ENCODE data around the gene C1orf185.
"Not testable (repeated sequence)": the region's sequence is repeated elsewhere in the genome, so short reads cannot be mapped to it uniquely, and the experiment has no call there.

Gene C1orf185

GRCh38 chr1:51137696-51138095, 35.7 kb downstream of the C1orf185 start:
- DNase-seq (ENCODE audit: low spot score), result not testable (repeated sequence)

DNA sequence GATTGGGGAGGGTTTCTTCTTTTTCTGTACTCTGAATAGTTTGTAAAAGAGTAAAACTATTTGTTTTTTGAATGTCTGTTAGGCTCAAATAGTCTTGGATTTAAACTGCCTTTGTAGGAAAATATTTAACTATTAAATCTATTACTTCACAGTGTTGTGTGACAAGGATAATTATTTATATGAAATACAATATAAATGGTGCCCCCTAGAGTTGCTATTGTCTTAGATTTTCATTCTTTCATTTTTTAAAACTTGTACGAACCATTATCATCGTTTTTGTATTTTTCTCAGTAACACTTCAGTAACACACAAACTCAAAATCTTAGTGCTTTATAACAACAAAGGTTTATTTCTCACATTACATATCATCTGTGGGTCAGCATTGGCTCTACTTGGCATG, 37.4 kb downstream of the C1orf185 start:
- DNase-seq (ENCODE audit: low spot score), result no peak

DNA sequence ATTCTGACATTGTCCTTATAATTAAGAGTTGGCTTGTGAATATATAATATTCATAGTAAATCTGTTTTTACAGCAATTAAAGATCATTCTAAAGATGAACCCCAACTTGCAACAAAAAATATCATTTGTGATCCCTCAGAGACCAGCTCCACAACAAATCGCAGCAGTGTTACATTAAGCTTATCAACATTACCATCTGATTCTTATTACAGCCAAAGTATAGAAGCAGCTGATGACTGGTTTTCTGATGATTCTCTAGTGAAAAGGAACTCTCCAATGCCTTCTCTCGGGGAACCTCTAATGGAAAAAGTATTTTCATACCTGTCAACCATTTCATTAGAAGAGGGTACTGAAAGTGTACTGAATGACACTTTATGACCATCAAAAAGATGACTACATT, 45.4 kb downstream of the C1orf185 start:
- DNase-seq (ENCODE audit: low spot score), result no peak

- no peak for DNase-seq (ENCODE audit: low spot score)
These were observed 52.7 kb downstream of the C1orf185 start for GRCh38 chr1:51154776-51155175.

GRCh38 chr1:51156752-51157151, 54.7 kb downstream of the C1orf185 start:
- no peak for DNase-seq (ENCODE audit: low spot score)

- DNase-seq (ENCODE audit: low spot score), result no peak
These were observed 55.4 kb downstream of the C1orf185 start for GRCh38 chr1:51157395-51157794.

GRCh38 chr1:51158263-51158662, 56.2 kb downstream of the C1orf185 start:
- no peak for DNase-seq (ENCODE audit: low spot score)

- DNase-seq (ENCODE audit: low spot score), result not testable (repeated sequence)
These were observed 60.5 kb downstream of the C1orf185 start for GRCh38 chr1:51162560-51162959.

- no peak for DNase-seq (ENCODE audit: low spot score)
These were observed 63.5 kb downstream of the C1orf185 start for GRCh38 chr1:51165540-51165939.

DNA sequence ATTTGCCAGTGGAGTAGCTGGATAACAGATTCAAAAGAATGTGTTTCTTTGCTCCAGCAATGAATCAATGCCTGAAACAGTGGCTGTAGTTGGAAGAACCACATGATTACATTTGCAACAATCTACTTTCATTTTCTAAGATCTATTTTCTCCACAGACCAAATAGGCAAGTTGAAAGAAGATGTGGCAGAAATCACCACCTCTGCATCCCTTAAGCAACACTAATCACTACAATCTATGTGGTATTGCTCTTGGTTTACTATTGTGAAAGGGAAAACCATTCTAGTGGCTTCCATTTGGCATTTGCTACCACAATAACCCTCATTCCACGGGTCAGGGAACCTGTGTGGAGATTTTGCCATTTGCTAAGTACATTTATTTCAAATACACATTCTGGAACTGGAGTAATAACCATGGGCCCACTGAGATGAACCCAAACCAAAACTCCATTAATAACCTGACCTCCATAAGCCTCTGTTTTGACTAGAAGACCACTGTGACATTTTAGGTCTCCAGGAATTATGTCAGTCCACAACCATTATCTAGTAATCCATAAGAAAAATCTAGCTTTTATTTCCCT, 66.3 kb downstream of the C1orf185 start:
- no peak for DNase-seq (ENCODE audit: low spot score)

- DNase-seq (ENCODE audit: low spot score), result no peak
These were observed 66.9 kb downstream of the C1orf185 start for GRCh38 chr1:51168936-51169335.

DNA sequence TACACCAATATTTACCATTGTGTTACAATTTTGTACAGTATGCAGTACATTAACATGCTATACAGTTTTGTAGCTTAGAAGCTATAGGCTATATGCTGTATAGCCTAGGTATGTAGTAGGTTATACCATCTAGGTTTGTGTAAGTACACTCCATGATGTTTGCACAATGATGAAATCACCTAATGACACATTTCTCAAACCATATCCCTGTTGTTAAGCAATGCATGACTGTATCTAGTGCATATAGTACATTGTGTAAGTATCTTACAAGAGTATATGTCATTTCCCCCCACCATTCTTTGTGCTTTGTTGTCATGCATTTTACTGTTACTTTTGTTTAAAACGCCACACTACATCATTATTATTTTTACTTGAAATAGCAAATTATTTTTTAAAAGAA, 68.3 kb downstream of the C1orf185 start:
- no peak for DNase-seq (ENCODE audit: low spot score)

- DNase-seq (ENCODE audit: low spot score), result no peak
These were observed 70.8 kb downstream of the C1orf185 start for GRCh38 chr1:51172811-51173210.

- DNase-seq (ENCODE audit: low spot score), result no peak
These were observed 73.2 kb downstream of the C1orf185 start for GRCh38 chr1:51175278-51175677.

GRCh38 chr1:51177988-51178387, 76.0 kb downstream of the C1orf185 start:
- DNase-seq (ENCODE audit: low spot score), result not testable (repeated sequence)

- DNase-seq (ENCODE audit: low spot score), result no peak
These were observed 86.2 kb downstream of the C1orf185 start for GRCh38 chr1:51188230-51188629.

DNA sequence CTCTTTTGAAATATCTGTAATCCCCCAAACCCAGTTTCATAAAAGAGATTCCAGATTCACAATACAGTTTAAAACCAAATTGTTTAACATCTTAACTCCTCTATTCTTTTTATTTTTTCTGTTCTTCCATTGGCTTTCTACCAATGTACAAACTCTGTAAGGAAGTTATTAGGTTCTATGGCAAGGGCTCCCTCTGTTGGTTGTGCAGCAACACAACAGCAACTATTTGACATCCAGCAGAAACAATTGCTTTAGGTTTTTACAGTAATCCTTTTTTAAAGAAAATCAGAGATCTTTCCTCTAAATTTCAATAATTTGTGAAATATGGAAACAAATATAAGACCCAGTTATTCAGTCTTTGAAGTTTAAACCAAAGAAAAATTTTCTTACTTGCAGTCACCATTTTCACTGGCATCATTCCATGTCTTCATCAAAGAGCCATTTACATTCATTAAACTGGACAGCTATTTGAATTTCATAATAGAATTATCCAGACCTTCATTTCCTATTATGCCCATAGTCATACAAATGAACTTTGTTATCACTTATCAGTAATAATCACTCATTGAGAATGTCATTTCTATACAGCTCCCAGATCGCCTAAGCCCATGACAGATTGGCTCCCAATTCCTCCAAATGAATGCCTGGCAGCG, 87.5 kb downstream of the C1orf185 start:
- peak; percentile 76 for DNase-seq (ENCODE audit: low spot score)

DNA sequence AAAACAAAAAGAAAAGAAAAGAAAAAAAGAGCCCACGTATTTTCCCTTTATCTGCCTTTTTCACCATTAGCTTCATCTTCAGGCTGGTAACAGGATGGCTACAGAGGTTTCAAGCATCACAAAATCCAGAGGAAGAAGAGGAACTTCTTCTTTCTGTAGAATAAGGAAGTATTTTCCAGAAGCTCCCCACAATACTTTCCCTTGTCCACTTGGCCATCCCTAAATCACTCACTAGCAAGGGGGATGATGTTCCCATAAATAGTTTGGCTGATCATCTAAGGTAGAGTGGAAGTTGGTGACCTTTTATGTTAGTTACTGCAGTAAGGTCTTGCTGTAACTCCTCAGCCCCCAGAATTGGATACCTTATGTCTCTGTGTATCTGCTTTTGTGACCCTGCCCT, 88.9 kb downstream of the C1orf185 start:
- DNase-seq (ENCODE audit: low spot score), result no peak

GRCh38 chr1:51192213-51192843, 90.3 kb downstream of the C1orf185 start:
- DNase-seq (ENCODE audit: low spot score), result peak; percentile 80

GRCh38 chr1:51193564-51193963, 91.5 kb downstream of the C1orf185 start:
- DNase-seq (ENCODE audit: low spot score), result no peak
